HepG2 (cell line): ENCODE measurements around the gene PDGFRB. TPM values are rescaled to one million over a fixed set of nuclear protein-coding genes. Genes with fewer than 3 reads are reported as not detected.

Experiments used
- AHR ChIP-seq: IDR thresholded peaks from 2 replicates; pipeline ENCODE4 v1.6.1; 2018; ENCODE audit warnings: missing genetic modification reagents, missing compliant biosample characterization
- ARID3A ChIP-seq: IDR thresholded peaks from 2 replicates; pipeline ENCODE4 v1.6.1; 2012; ENCODE audit warnings: low read depth, low read length, improper control_type of control experiment
- BRF2 ChIP-seq: sonication (generic); formaldehyde crosslinking; IDR thresholded peaks from 2 replicates; pipeline ENCODE4 v1.8.1; 2022; ENCODE audit warnings: mild to moderate bottlenecking, missing genetic modification reagents
- EEA1 ChIP-seq: sonication (generic); formaldehyde crosslinking; IDR thresholded peaks from 2 replicates; pipeline ENCODE4 v1.5.1; 2020; ENCODE audit warnings: mild to moderate bottlenecking, missing genetic modification reagents, borderline replicate concordance
- GPN1 ChIP-seq: sonication (generic); formaldehyde crosslinking; IDR thresholded peaks from 2 replicates; pipeline ENCODE4 v1.5.1; 2020; ENCODE audit warnings: missing genetic modification reagents, borderline replicate concordance
- HINFP ChIP-seq: sonication (generic); formaldehyde crosslinking; IDR thresholded peaks from 2 replicates; pipeline ENCODE4 v1.4.0; 2020; ENCODE audit warnings: low read depth, mild to moderate bottlenecking, missing genetic modification reagents
- HNF4G ChIP-seq, 2 experiments: sonication (generic) in 1 of 2; formaldehyde crosslinking in 1 of 2; IDR thresholded peaks; 2 replicates each; pipeline versions ENCODE4 v1.4.0 to v1.6.1; 2011 to 2020; ENCODE audit warnings: borderline replicate concordance in 2 of 2, low read depth in 2 of 2, mild to moderate bottlenecking in 2 of 2, low read length in 1 of 2, missing genetic modification reagents in 1 of 2, moderate library complexity in 1 of 2
- KAT8 ChIP-seq: IDR thresholded peaks from 2 replicates; pipeline ENCODE4 v1.6.1; 2016; ENCODE audit warnings: missing genetic modification reagents, missing compliant biosample characterization
- MAFK ChIP-seq, 2 experiments: IDR thresholded peaks in 1 of 2; conservative IDR thresholded peaks in 1 of 2; 2 replicates each; pipeline ENCODE4 v1.6.1; 2011; ENCODE audit warnings: improper control_type of control experiment in 2 of 2, low read length in 2 of 2
- POLR2A ChIP-seq, 2 experiments: IDR thresholded peaks; 2 replicates each; pipeline ENCODE4 v1.6.1; 2011; ENCODE audit warnings: low read depth in 2 of 2, low read length in 2 of 2, mild to moderate bottlenecking in 1 of 2, moderate library complexity in 1 of 2; ENCODE audit not compliant: insufficient read depth in 1 of 2
- RAD21 ChIP-seq: fragments of 450-650 bp; formaldehyde crosslinking; IDR thresholded peaks from 2 replicates; pipeline ENCODE4 v1.5.0; 2020; ENCODE audit warnings: mild to moderate bottlenecking
- RFXANK ChIP-seq: IDR thresholded peaks from 2 replicates; pipeline ENCODE4 v1.6.1; 2016
- SP140L ChIP-seq: sonication (generic); formaldehyde crosslinking; IDR thresholded peaks from 2 replicates; pipeline ENCODE4 v1.4.0; 2020; ENCODE audit warnings: missing genetic modification reagents, borderline replicate concordance
- SSRP1 ChIP-seq: IDR thresholded peaks from 2 replicates; pipeline ENCODE4 v1.6.1; 2016; ENCODE audit warnings: control low read depth
- TEF ChIP-seq: sonication (generic); formaldehyde crosslinking; IDR thresholded peaks from 2 replicates; pipeline ENCODE4 v1.5.0; 2020; ENCODE audit warnings: missing genetic modification reagents
- ZBTB21 ChIP-seq: sonication (generic); formaldehyde crosslinking; IDR thresholded peaks from 2 replicates; pipeline ENCODE4 v1.4.0; 2020; ENCODE audit warnings: missing genetic modification reagents
- ZBTB34 ChIP-seq: sonication (generic); formaldehyde crosslinking; IDR thresholded peaks from 2 replicates; pipeline ENCODE4 v1.8.0; 2022; ENCODE audit warnings: mild to moderate bottlenecking, missing genetic modification reagents
- ZNF256 ChIP-seq: sonication (generic); formaldehyde crosslinking; conservative IDR thresholded peaks from 2 replicates; pipeline ENCODE4 v1.4.0; 2020; ENCODE audit warnings: missing genetic modification reagents
- ZNF329 ChIP-seq: sonication (generic); formaldehyde crosslinking; IDR thresholded peaks from 2 replicates; pipeline ENCODE4 v1.9.0; 2021; ENCODE audit warnings: low read depth, mild to moderate bottlenecking, missing genetic modification reagents
- ZNF33B ChIP-seq: sonication (generic); formaldehyde crosslinking; IDR thresholded peaks from 2 replicates; pipeline ENCODE4 v1.5.1; 2020; ENCODE audit warnings: mild to moderate bottlenecking, missing genetic modification reagents
- ZNF431 ChIP-seq: sonication (generic); formaldehyde crosslinking; IDR thresholded peaks from 2 replicates; pipeline ENCODE4 v1.9.0; 2022; ENCODE audit warnings: missing genetic modification reagents, low read depth, mild to moderate bottlenecking, borderline replicate concordance
- ZNF501 ChIP-seq: sonication (generic); formaldehyde crosslinking; IDR thresholded peaks from 2 replicates; pipeline ENCODE4 v1.5.1; 2020; ENCODE audit warnings: mild to moderate bottlenecking, moderate library complexity, missing genetic modification reagents
- ZNF546 ChIP-seq: sonication (generic); formaldehyde crosslinking; conservative IDR thresholded peaks from 2 replicates; pipeline ENCODE4 v1.8.1; 2023; ENCODE audit warnings: mild to moderate bottlenecking, missing genetic modification reagents
- ZNF720 ChIP-seq: sonication (generic); formaldehyde crosslinking; IDR thresholded peaks from 2 replicates; pipeline ENCODE4 v1.4.0; 2020; ENCODE audit warnings: missing genetic modification reagents
- ZNF740 ChIP-seq: sonication (generic); formaldehyde crosslinking; IDR thresholded peaks from 2 replicates; pipeline ENCODE4 v1.4.0; 2020; ENCODE audit warnings: missing genetic modification reagents
- ZNF782 ChIP-seq: sonication (generic); formaldehyde crosslinking; IDR thresholded peaks from 2 replicates; pipeline ENCODE4 v1.4.0; 2020; ENCODE audit warnings: missing genetic modification reagents, mild to moderate bottlenecking, borderline replicate concordance
- polyA plus RNA-seq, 8 experiments: library from polyadenylated mRNA; depleted of rRNA in 3 of 8; stranded (reverse) in 7 of 8; unstranded in 1 of 8; fragments of >200 nt; fragmentation: Illumina TruSeq in 4 of 8; extraction: Trizol in 4 of 8; gene quantifications; 2 replicates each; pipeline versions ENCODE4 v1.2.1 to v1.2.3, GENCODE V29; 2011 to 2016; ENCODE audit warnings: low read depth in 4 of 8, missing spikeins in 1 of 8, mixed read lengths in 1 of 8; ENCODE audit not compliant: insufficient read depth in 1 of 8
- total RNA-seq, 5 experiments: library from RNA; depleted of rRNA; stranded (reverse); fragments of >200 nt; fragmentation: Illumina TruSeq; extraction: Trizol; gene quantifications; 2 replicates each; pipeline ENCODE4 v1.2.3, GENCODE V29; 2016; ENCODE audit warnings: low read depth in 1 of 5

Gene PDGFRB
- total and polyA plus RNA-seq, 2 of the 13 experiments (the other 11 are each of a cell fraction or from before 2014, with no cell fraction given), result 4.0 to 21.0 TPM

- TF ChIP-seq ZNF329 (CRISPR knock-in tag), result 0 out of 2 replicates have a peak, but pooled peaks have one; percentile 9
- TF ChIP-seq SSRP1 (CRISPR knock-in tag), result no peak
- TF ChIP-seq HINFP, result no peak
- no peak for TF ChIP-seq ZNF33B (CRISPR knock-in tag)
- TF ChIP-seq POLR2A (IDR thresholded peaks at IDR 0.05; ENCODE audit: insufficient read depth in 1 of 2, low read depth in 2 of 2, low read length in 2 of 2), result no peak
- no peak for TF ChIP-seq MAFK (conservative IDR thresholded peaks at IDR 0.05 in 1 of 2, IDR thresholded peaks at IDR 0.05 in 1 of 2; ENCODE audit: low read length in 2 of 2)
- no peak for TF ChIP-seq TEF (CRISPR knock-in tag)
- no peak for TF ChIP-seq ZNF431 (CRISPR knock-in tag)
- no peak; the same call in 1 of the 2 replicates for TF ChIP-seq ZBTB21 (CRISPR knock-in tag)
- no peak for TF ChIP-seq SP140L (CRISPR knock-in tag)
- no peak for TF ChIP-seq ARID3A
- TF ChIP-seq RAD21, result no peak
- no peak for TF ChIP-seq ZNF720
- TF ChIP-seq GPN1, result no peak
- peak; percentile 45; the same call in 1 of the 2 replicates for TF ChIP-seq KAT8 (CRISPR knock-in tag)
- no peak for TF ChIP-seq EEA1 (CRISPR knock-in tag)
- no peak; the same call in 1 of the 2 replicates for TF ChIP-seq HNF4G (IDR thresholded peaks at IDR 0.05; ENCODE audit: borderline replicate concordance, low read depth, low read length)
- no peak for TF ChIP-seq HNF4G (CRISPR knock-in tag; IDR thresholded peaks at IDR 0.05; ENCODE audit: borderline replicate concordance, low read depth)
- no peak for TF ChIP-seq ZNF256 (CRISPR knock-in tag)
- TF ChIP-seq ZNF501 (CRISPR knock-in tag), result no peak; the same call in 1 of the 2 replicates
- no peak for TF ChIP-seq ZNF782 (CRISPR knock-in tag)
- TF ChIP-seq AHR (CRISPR knock-in tag), result no peak
- TF ChIP-seq RFXANK (CRISPR knock-in tag), result no peak
- TF ChIP-seq ZBTB34, result 0 out of 2 replicates have a peak, but pooled peaks have one; percentile 38
- TF ChIP-seq ZNF740 (CRISPR knock-in tag), result no peak
- TF ChIP-seq ZNF546, result no peak
- TF ChIP-seq BRF2, result no peak
These were observed 12.7 kb downstream of the PDGFRB start (continued) for GRCh38 chr5:150142959-150143349.
